OCI-LY3 (cell line): Measurements from ENCODE around the gene SRRM5.

ENCODE experiments used
- CTCF ChIP-seq: fragments of 200-600, 300-600 bp; sonication (generic); IDR thresholded peaks from 2 replicates; pipeline ENCODE4 v1.5.1; 2014; ENCODE audit warnings: antibody characterized with exemption, low read length, low read depth
- EZH2phosphoT487 ChIP-seq: fragments of 200-600 bp; shearing (Covaris generic); IDR thresholded peaks from 2 replicates; pipeline ENCODE4 v1.6.1; 2018; ENCODE audit warnings: antibody characterized with exemption, mixed run types, low read depth

GRCh38 chr19:43572171-43572588 lies 39.7 kb upstream of the SRRM5 start:
- TF ChIP-seq CTCF, result no peak
- no peak for TF ChIP-seq EZH2phosphoT487
